Muscle layer of duodenum (tissue), 2 donors: ENCODE results near the gene NFE2L2.

ENCODE experiments used
- H3K27ac ChIP-seq: one replicate; pipeline ENCODE4 v1.7.0; 2013; ENCODE audit warnings: mild to moderate bottlenecking, low read length
- H3K27me3 ChIP-seq: one replicate; pipeline ENCODE4 v1.7.0; 2013; ENCODE audit warnings: low read depth, mild to moderate bottlenecking, control low read depth, low read length
- H3K36me3 ChIP-seq, 2 donors: one replicate each; pipeline ENCODE4 v1.7.0; 2013; ENCODE audit warnings: low read length in 2 of 2, control low read depth in 1 of 2, mild to moderate bottlenecking in 1 of 2; ENCODE audit not compliant: insufficient read depth in 2 of 2, control insufficient read depth in 1 of 2
- H3K4me1 ChIP-seq, 2 donors: one replicate each; pipeline ENCODE4 v1.7.0; 2013; ENCODE audit warnings: low read length in 2 of 2, mild to moderate bottlenecking in 2 of 2, control low read depth in 1 of 2, moderate library complexity in 1 of 2; ENCODE audit not compliant: insufficient read depth in 2 of 2, control insufficient read depth in 1 of 2
- H3K4me3 ChIP-seq, 2 donors: one replicate each; pipeline ENCODE4 v1.7.0; 2013; ENCODE audit warnings: low read length in 2 of 2, low read depth in 1 of 2, mild to moderate bottlenecking in 1 of 2
- H3K9me3 ChIP-seq, 2 donors: one replicate each; pipeline ENCODE4 v1.7.0; 2013; ENCODE audit warnings: low read length in 2 of 2, control low read depth in 1 of 2, mild to moderate bottlenecking in 1 of 2; ENCODE audit not compliant: control insufficient read depth in 1 of 2
- donor health status: healthy.

The NFE2L2 gene

GRCh38 chr2:177291701-177292100 is 27.2 kb upstream of the NFE2L2 start:
- no peak overlapping the region for H3K4me3 ChIP-seq
- no peaks in the 10 kb centered on the region for H3K36me3 ChIP-seq
- H3K27ac ChIP-seq, result no peak overlapping the region
- H3K9me3 ChIP-seq, result no peaks in the 10 kb centered on the region
- H3K27me3 ChIP-seq, result no peaks in the 10 kb centered on the region
- peaks cover 0 to 12% of the 10 kb centered on the region in 2 donors for H3K4me1 ChIP-seq

- Histone ChIP-seq H3K9me3 (no peaks in the 10 kb centered on the region), H3K36me3 (no peaks in the 10 kb centered on the region), H3K4me3 (no peak overlapping the region), H3K4me1 (no peaks in the 10 kb centered on the region), H3K27me3 (no peaks in the 10 kb centered on the region), H3K27ac (no peak overlapping the region)
Observed at GRCh38 chr2:177289824-177290628, 25.5 kb upstream of the NFE2L2 start.

- no peaks in the 10 kb centered on the region for H3K4me1 ChIP-seq
- H3K27ac ChIP-seq, result no peak overlapping the region
- no peaks in the 10 kb centered on the region for H3K36me3 ChIP-seq
- H3K27me3 ChIP-seq, result no peaks in the 10 kb centered on the region
- H3K4me3 ChIP-seq, result no peak overlapping the region
- no peaks in the 10 kb centered on the region for H3K9me3 ChIP-seq
Observed at GRCh38 chr2:177287814-177288213, 23.3 kb upstream of the NFE2L2 start.

- Histone ChIP-seq H3K9me3 (no peaks in the 10 kb centered on the region), H3K27me3 (no peaks in the 10 kb centered on the region), H3K36me3 (no peaks in the 10 kb centered on the region), H3K4me3 (no peak overlapping the region), H3K4me1 (peaks cover 0 to 8% of the 10 kb centered on the region in 2 donors), H3K27ac (no peak overlapping the region)
Observed at GRCh38 chr2:177285892-177286715, 21.6 kb upstream of the NFE2L2 start.

GRCh38 chr2:177284531-177284930 is 20.0 kb upstream of the NFE2L2 start:
- Histone ChIP-seq H3K27ac (no peak overlapping the region), H3K36me3 (no peaks in the 10 kb centered on the region), H3K4me1 (peaks cover 0 to 8% of the 10 kb centered on the region in 2 donors)

GRCh38 chr2:177283906-177284305 is 19.4 kb upstream of the NFE2L2 start:
- Histone ChIP-seq H3K9me3 (no peaks in the 10 kb centered on the region), H3K4me1 (peaks cover 0 to 8% of the 10 kb centered on the region in 2 donors), H3K27ac (no peak overlapping the region), H3K4me3 (no peak overlapping the region), H3K36me3 (no peaks in the 10 kb centered on the region), H3K27me3 (no peaks in the 10 kb centered on the region)

More at GRCh38 chr2:177284531-177284930, 20.0 kb upstream of the NFE2L2 start:
- Histone ChIP-seq H3K27me3 (no peaks in the 10 kb centered on the region), H3K4me3 (no peak overlapping the region), H3K9me3 (no peaks in the 10 kb centered on the region)

- no peaks in the 10 kb centered on the region for H3K9me3 ChIP-seq
- no peaks in the 10 kb centered on the region for H3K36me3 ChIP-seq
- H3K4me1 ChIP-seq, result peaks cover 0 to 8% of the 10 kb centered on the region in 2 donors
- H3K27ac ChIP-seq, result no peak overlapping the region
- no peak overlapping the region for H3K4me3 ChIP-seq
- no peaks in the 10 kb centered on the region for H3K27me3 ChIP-seq
Observed at GRCh38 chr2:177282787-177283572, 18.5 kb upstream of the NFE2L2 start.

GRCh38 chr2:177282181-177282641 is 17.7 kb upstream of the NFE2L2 start:
- no peaks in the 10 kb centered on the region for H3K27me3 ChIP-seq
- no peaks in the 10 kb centered on the region for H3K36me3 ChIP-seq
- no peaks in the 10 kb centered on the region for H3K9me3 ChIP-seq
- H3K27ac ChIP-seq, result no peak overlapping the region
- H3K4me1 ChIP-seq, result peaks cover 0 to 8% of the 10 kb centered on the region in 2 donors
- no peak overlapping the region for H3K4me3 ChIP-seq

- H3K27ac ChIP-seq, result no peak overlapping the region
- H3K4me1 ChIP-seq, result peaks cover 0 to 8% of the 10 kb centered on the region in 2 donors
- H3K36me3 ChIP-seq, result no peaks in the 10 kb centered on the region
- H3K4me3 ChIP-seq, result no peak overlapping the region
- no peaks in the 10 kb centered on the region for H3K27me3 ChIP-seq
- H3K9me3 ChIP-seq, result no peaks in the 10 kb centered on the region
Observed at GRCh38 chr2:177281400-177282180, 17.1 kb upstream of the NFE2L2 start.

GRCh38 chr2:177279847-177280246 is 15.3 kb upstream of the NFE2L2 start:
- Histone ChIP-seq H3K36me3 (no peaks in the 10 kb centered on the region), H3K4me1 (peaks cover 0 to 8% of the 10 kb centered on the region in 2 donors), H3K9me3 (no peaks in the 10 kb centered on the region), H3K27ac (no peak overlapping the region), H3K27me3 (no peaks in the 10 kb centered on the region), H3K4me3 (no peak overlapping the region)
